NCI-H2171 treated with DMSO at 0.1 percent for 48 hours (cell line): Measurements from ENCODE around the gene CXCL9.
"Not testable (repeated sequence)": the region's sequence is repeated elsewhere in the genome, so short reads cannot be mapped to it uniquely, and the experiment has no call there.

Experiments used
- DNase-seq: peaks from one replicate; lab custom pipeline; 2025; lab: John Stamatoyannopoulos, UW

CXCL9 gene

GRCh38 chr4:76007089-76007862 is at the start of gene CXCL9:
CXCL9 (minus strand) TSS chr4:76007509; CDS start chr4:76007449, 60 bp downstream.
- no peak for DNase-seq

GRCh38 chr4:76055421-76055820 is 48.1 kb upstream of the CXCL9 start:
- no peak for DNase-seq

- no peak for DNase-seq
Measured at GRCh38 chr4:76055016-76055415, 47.7 kb upstream of the CXCL9 start.

GRCh38 chr4:76053730-76054129 is 46.4 kb upstream of the CXCL9 start:
- no peak for DNase-seq

GRCh38 chr4:76050560-76051050 is 43.3 kb upstream of the CXCL9 start:
- not testable (repeated sequence) for DNase-seq

GRCh38 chr4:76049860-76050416 is 42.6 kb upstream of the CXCL9 start:
- DNase-seq = not testable (repeated sequence)

- not testable (repeated sequence) for DNase-seq
Measured at GRCh38 chr4:76044686-76045085, 37.4 kb upstream of the CXCL9 start.

GRCh38 chr4:76043306-76043705 is 36.0 kb upstream of the CXCL9 start:
- not testable (repeated sequence) for DNase-seq

GRCh38 chr4:76042241-76042998 is 35.1 kb upstream of the CXCL9 start:
- DNase-seq = not testable (repeated sequence)

GRCh38 chr4:76036855-76037254 is 29.5 kb upstream of the CXCL9 start:
- peak; percentile 0 for DNase-seq

GRCh38 chr4:76035799-76036380 is 28.6 kb upstream of the CXCL9 start, which contains the start of gene CXCL11:
CXCL11 (minus strand) TSS chr4:76036070; CDS start chr4:76035987, 83 bp downstream.
- DNase-seq = no peak

GRCh38 chr4:76035141-76035540 is 27.8 kb upstream of the CXCL9 start:
- DNase-seq = no peak

- no peak for DNase-seq
Measured at GRCh38 chr4:76029300-76029699, 22.0 kb upstream of the CXCL9 start.

GRCh38 chr4:76028350-76028765 is 21.0 kb upstream of the CXCL9 start:
- no peak for DNase-seq

GRCh38 chr4:76024065-76024464 is 16.8 kb upstream of the CXCL9 start:
- DNase-seq = no peak

- DNase-seq = no peak
Measured at GRCh38 chr4:76023389-76023788, 16.1 kb upstream of the CXCL9 start, which contains the start of gene CXCL10. CXCL10 (minus strand) TSS chr4:76023497; CDS start chr4:76023431, 66 bp downstream.

GRCh38 chr4:76022677-76023076 is 15.4 kb upstream of the CXCL9 start:
- no peak for DNase-seq

GRCh38 chr4:76022031-76022430 is 14.7 kb upstream of the CXCL9 start:
- DNase-seq = no peak

- no peak for DNase-seq
Measured at GRCh38 chr4:76017056-76017686, 9.9 kb upstream of the CXCL9 start.

GRCh38 chr4:76016393-76016792 is 9.1 kb upstream of the CXCL9 start:
- peak; percentile 3 for DNase-seq

- DNase-seq = no peak
Measured at GRCh38 chr4:76013540-76013939, 6.2 kb upstream of the CXCL9 start.

GRCh38 chr4:76012388-76012801 is 5.1 kb upstream of the CXCL9 start:
- no peak for DNase-seq
